Psoas muscle (tissue), 8 donors: ENCODE data around the gene GSTM1. TPM values are rescaled to one million over a fixed set of nuclear protein-coding genes. Genes with fewer than 3 reads are reported as not detected.
"Not testable (repeated sequence)": the region's sequence is repeated elsewhere in the genome, so short reads cannot be mapped to it uniquely, and the experiment has no call there.

Experiments used
- ATAC-seq, 4 donors: fragments of 200-7000 bp; cut with Tn5 transposase; one replicate each; pipeline ENCODE4 v1.9.1; 2020; ENCODE audit warnings: moderate library complexity in 3 of 4, mild to moderate bottlenecking in 2 of 4
- DNase-seq, 2 donors: peaks; one replicate each; pipeline ENCODE4 v3.0.0-alpha.2; 2020
- H3K27ac ChIP-seq: fragments of 200-600 bp; one replicate; pipeline ENCODE4 v1.8.0; 2022
- H3K27me3 ChIP-seq, 3 donors: fragments of 200-600 bp in 1 of 3; one replicate each; pipeline versions ENCODE4 v1.6.1 to v1.8.0; 2013 to 2022; ENCODE audit warnings: low read length in 2 of 3, mild to moderate bottlenecking in 2 of 3, moderate library complexity in 1 of 3; ENCODE audit not compliant: insufficient read depth in 3 of 3
- H3K36me3 ChIP-seq, 2 donors: fragments of 200-600 bp in 1 of 2; one replicate each; pipeline versions ENCODE4 v1.6.1 to v1.8.0; 2013 to 2022; ENCODE audit warnings: low read depth in 1 of 2, mild to moderate bottlenecking in 1 of 2, moderate library complexity in 1 of 2; ENCODE audit not compliant: insufficient read depth in 1 of 2
- H3K4me1 ChIP-seq: fragments of 200-600 bp; one replicate; pipeline ENCODE4 v1.8.0; 2022
- H3K4me3 ChIP-seq: fragments of 200-600 bp; one replicate; pipeline ENCODE4 v1.8.0; 2022; ENCODE audit warnings: mild to moderate bottlenecking
- H3K9me3 ChIP-seq: fragments of 200-600 bp; one replicate; pipeline ENCODE4 v1.8.0; 2022
- CTCF ChIP-seq: fragments of 200-600 bp; IDR thresholded peaks from one replicate; pipeline ENCODE4 v1.8.0; 2022; ENCODE audit warnings: antibody characterized with exemption
- WGBS, 3 donors: extraction: QIAGEN DNeasy Blood & Tissue Kit; methylation state at CpG; one replicate each; pipeline versions ENCODE4 v1.1.6 to v1.1.7; 2013; 5-methylcytosine and 5-hydroxymethylcytosine counted together
- intact Hi-C, 2 donors: fragments of 100-400 bp; cut with DNase I; formaldehyde crosslinking; loops; one replicate each; pipeline versions ENCODE4 v1.11.0 to v1.14.2; 2022
- polyA plus RNA-seq, 3 donors: library from polyadenylated mRNA; stranded (reverse); fragments of 200-250 nt; gene quantifications; one replicate each; pipeline ENCODE4 v1.2.3, GENCODE V29; 2013
- total RNA-seq, 4 donors: library from RNA; stranded (reverse); fragmentation: NEBNext Ultra II Directional in 2 of 4; extraction: Animal tissue kit (Norgen Biotek cat#: 25700) in 2 of 4; gene quantifications; one replicate each; pipeline versions ENCODE4 v1.2.1 to v1.2.4, GENCODE V29; 2021 to 2023
- donor health status: healthy with polysubstance abuse.
- donor health status: DM: no; HTN: no; CAD: no; lungs with moderate emphysema.
- donor health status: Bipolar disorder and iron deficiency.
- donor health status: healthy.
- donor health status: DM: yes; HTN: yes; CAD: no.
- donor health status: DM: no; HTN: no; CAD: no.
- donor health status: DM: no; HTN: no; CAD: no.
- donor health status: DM: yes; HTN: yes; CAD: no.

Gene GSTM1
- total and polyA plus RNA-seq, 7 donors: 0.21 to 89.4 (median 27.6) TPM; not detected in 1

GRCh38 chr1:109704173-109704572, 16.6 kb downstream of the GSTM1 start:
- no peaks in the 10 kb centered on the region for H3K36me3 ChIP-seq
- no peak overlapping the region for H3K27ac ChIP-seq
- no peaks in the 10 kb centered on the region for H3K4me1 ChIP-seq
- H3K27me3 ChIP-seq: no peaks in the 10 kb centered on the region
- ATAC-seq: peak in 1 of 4 donors; percentile 58
- DNase-seq: no peak
- TF ChIP-seq CTCF: no peak
- no peak overlapping the region for H3K4me3 ChIP-seq
- 73 to 86% (median 81%) methylated on average over 8 of the region's 8 CpGs for WGBS, 3 donors
- no peaks in the 10 kb centered on the region for H3K9me3 ChIP-seq
- intact Hi-C loops: loop anchor here in 1 of 2 donors (10.0 kb wide), 1 partner anchor 61 kb away; the partner anchor contains the start of gene EPS8L3

GRCh38 chr1:109705411-109705810, 17.8 kb downstream of the GSTM1 start:
- Histone ChIP-seq H3K27ac (no peak overlapping the region), H3K9me3 (no peaks in the 10 kb centered on the region), H3K4me1 (no peaks in the 10 kb centered on the region), H3K27me3 (no peaks in the 10 kb centered on the region), H3K36me3 (no peaks in the 10 kb centered on the region), H3K4me3 (no peak overlapping the region)
- TF ChIP-seq CTCF: no peak
- no peak for DNase-seq
- ATAC-seq: no peak
- 93 to 94% (median 94%) methylated on average over 4 of the region's 4 CpGs for WGBS, 3 donors
- intact Hi-C loops: loop anchor here in 1 of 2 donors (5.0 to 10.0 kb wide), 2 partner anchors 59 to 63 kb away; partner anchors contain the start of gene EPS8L3

GRCh38 chr1:109708949-109709348, 21.3 kb downstream of the GSTM1 start:
- not testable (repeated sequence) for H3K4me1 ChIP-seq, H3K4me3 ChIP-seq, H3K9me3 ChIP-seq, ATAC-seq, H3K36me3 ChIP-seq, H3K27ac ChIP-seq, H3K27me3 ChIP-seq, DNase-seq
- WGBS, 3 donors: 78 to 86% (median 83%) methylated on average over 4 of the region's 4 CpGs
- intact Hi-C loops: loop anchor here in 1 of 2 donors (5.0 to 10.0 kb wide), 2 partner anchors 56 to 67 kb away; partner anchors contain the start of gene EPS8L3

GRCh38 chr1:109709822-109710221, 22.2 kb downstream of the GSTM1 start:
- intact Hi-C loops: loop anchor here in 1 of 2 donors (5.0 to 10.0 kb wide), 2 partner anchors 55 to 68 kb away; partner anchors contain the start of gene EPS8L3
- not testable (repeated sequence) for H3K36me3 ChIP-seq, H3K27me3 ChIP-seq, H3K27ac ChIP-seq, DNase-seq, H3K9me3 ChIP-seq, H3K4me1 ChIP-seq, H3K4me3 ChIP-seq
- ATAC-seq: peak in 3 of 4 donors; percentile 86 to 87 (median 86)

- peak within 1 kb of the TSS; percentile 46 for H3K4me3 ChIP-seq
- DNase-seq (peak; percentile 37 to 62), ATAC-seq (peak in 3 of 4 donors; percentile 20 to 60 (median 27))
- H3K27ac ChIP-seq, H3K36me3 ChIP-seq, H3K9me3 ChIP-seq, intact Hi-C loops, H3K4me1 ChIP-seq, H3K27me3 ChIP-seq: not testable (repeated sequence)
- 27 to 39% (median 37%) methylated on average over 21 to 33 of the region's 33 CpGs for WGBS, 3 donors
These were observed 24.1 kb downstream of the GSTM1 start, which contains the start of gene GSTM5 for GRCh38 chr1:109711593-109712320. Gene GSTM5 (plus strand): TSS chr1:109712251. CDS start chr1:109712313, 62 bp downstream.

GRCh38 chr1:109712321-109712864, 24.8 kb downstream of the GSTM1 start:
- Histone ChIP-seq H3K27ac (no peak overlapping the region), H3K36me3 (no peaks in the 10 kb centered on the region), H3K4me3 (peak overlapping the region; percentile 46), H3K9me3 (no peaks in the 10 kb centered on the region), H3K4me1 (no peaks in the 10 kb centered on the region), H3K27me3 (no peaks in the 10 kb centered on the region)
- TF ChIP-seq CTCF: no peak
- 56 to 61% (median 59%) methylated on average over 21 to 22 of the region's 22 CpGs for WGBS, 3 donors
- intact Hi-C loops: no loop called here
- no peak for DNase-seq
- peak in 3 of 4 donors; percentile 18 to 27 (median 20) for ATAC-seq
